Muscle of leg (tissue), 11 donors: Measurements from ENCODE around the gene AFF4. TPM values are rescaled to one million over a fixed set of nuclear protein-coding genes. Genes with fewer than 3 reads are reported as not detected.
"Not testable (repeated sequence)": the region's sequence is repeated elsewhere in the genome, so short reads cannot be mapped to it uniquely, and the experiment has no call there.

Experiments
- DNase-seq: peaks from one replicate; pipeline ENCODE4 v3.0.0; 2013
- H3K27ac ChIP-seq: one replicate; pipeline ENCODE4 v1.5.1; 2013; ENCODE audit warnings: mild to moderate bottlenecking, low read length, control low read depth
- H3K27me3 ChIP-seq: one replicate; pipeline ENCODE4 v1.6.1; 2013; ENCODE audit warnings: low read length; ENCODE audit not compliant: control insufficient read depth, insufficient read depth
- H3K36me3 ChIP-seq: one replicate; pipeline ENCODE4 v1.6.1; 2013; ENCODE audit warnings: low read length; ENCODE audit not compliant: control insufficient read depth, insufficient read depth
- H3K4me1 ChIP-seq: one replicate; pipeline ENCODE4 v1.6.1; 2013; ENCODE audit warnings: low read length; ENCODE audit not compliant: control insufficient read depth, insufficient read depth
- H3K4me3 ChIP-seq: one replicate; pipeline ENCODE4 v1.5.1; 2013; ENCODE audit warnings: low read length, control low read depth
- H3K9me3 ChIP-seq: replicated peaks from 2 replicates; pipeline ENCODE4 v1.6.1; 2013; ENCODE audit warnings: low read depth, low read length; ENCODE audit not compliant: control insufficient read depth
- WGBS: methylation state at CpG from one replicate; pipeline ENCODE4 v1.1.5; 2013; ENCODE audit warnings: missing lambda C conversion rate; ENCODE audit not compliant: insufficient coverage; 5-methylcytosine and 5-hydroxymethylcytosine counted together
- polyA plus RNA-seq, 8 donors: library from polyadenylated mRNA; unstranded; fragments of 120-200 nt; gene quantifications; one replicate each; pipeline versions ENCODE4 v1.2.1 to v1.2.3, GENCODE V29; 2013; ENCODE audit warnings: inconsistent platforms in 1 of 8, low replicate concordance in 1 of 8; ENCODE audit not compliant: insufficient read length in 8 of 8, insufficient read depth in 1 of 8
- total RNA-seq: library from RNA; stranded (reverse); fragments of 120-200 nt; gene quantifications from one replicate; pipeline ENCODE4 v1.2.4, GENCODE V29; 2013

The AFF4 gene
- total and polyA plus RNA-seq, 9 donors = 25.5 to 51.8 (median 38.7) TPM

GRCh38 chr5:132956166-132956799, 7.2 kb downstream of the AFF4 start:
- not testable (repeated sequence) for H3K9me3 ChIP-seq, H3K4me3 ChIP-seq, H3K4me1 ChIP-seq, H3K27me3 ChIP-seq, H3K27ac ChIP-seq, DNase-seq
- WGBS = 83% methylated on average over 1 of the region's 6 CpGs
- H3K36me3 ChIP-seq = peaks cover 11% of the 10 kb centered on the region

- peaks cover 3% of the 10 kb centered on the region for H3K9me3 ChIP-seq
- H3K4me1 ChIP-seq = peaks cover 3% of the 10 kb centered on the region
- 84% methylated on average over 6 of the region's 6 CpGs for whole genome bisulfite sequencing
- H3K36me3 ChIP-seq = peaks cover 11% of the 10 kb centered on the region
- DNase-seq = no peak
- no peaks in the 10 kb centered on the region for H3K27me3 ChIP-seq
- H3K4me3 ChIP-seq = no peak overlapping the region
- no peak overlapping the region for H3K27ac ChIP-seq
These were observed 9.7 kb downstream of the AFF4 start for GRCh38 chr5:132953710-132954109.

GRCh38 chr5:132952829-132953228, 10.6 kb downstream of the AFF4 start:
- Histone ChIP-seq H3K27me3 (no peaks in the 10 kb centered on the region), H3K27ac (no peak overlapping the region), H3K4me1 (peaks cover 3% of the 10 kb centered on the region), H3K4me3 (no peak overlapping the region), H3K9me3 (peaks cover 3% of the 10 kb centered on the region), H3K36me3 (peaks cover 11% of the 10 kb centered on the region)
- no peak for DNase-seq
- 88% methylated on average over 2 of the region's 2 CpGs for whole genome bisulfite sequencing

- H3K4me3 ChIP-seq = no peak overlapping the region
- H3K36me3 ChIP-seq = peaks cover 11% of the 10 kb centered on the region
- peaks cover 3% of the 10 kb centered on the region for H3K9me3 ChIP-seq
- H3K27ac ChIP-seq = no peak overlapping the region
- DNase-seq = no peak
- no peaks in the 10 kb centered on the region for H3K27me3 ChIP-seq
- H3K4me1 ChIP-seq = peaks cover 3% of the 10 kb centered on the region
- WGBS = 57% methylated on average over 2 of the region's 2 CpGs
These were observed 11.5 kb downstream of the AFF4 start for GRCh38 chr5:132951897-132952296.

GRCh38 chr5:132949136-132949535, 14.3 kb downstream of the AFF4 start:
- no peak overlapping the region for H3K4me3 ChIP-seq
- no peaks in the 10 kb centered on the region for H3K9me3 ChIP-seq
- DNase-seq = peak; percentile 45
- H3K27me3 ChIP-seq = no peaks in the 10 kb centered on the region
- H3K36me3 ChIP-seq = peaks cover 3% of the 10 kb centered on the region
- 81% methylated on average over 2 of the region's 2 CpGs for WGBS
- no peak overlapping the region for H3K27ac ChIP-seq
- peaks cover 3% of the 10 kb centered on the region for H3K4me1 ChIP-seq

- H3K4me1 ChIP-seq = peaks cover 3% of the 10 kb centered on the region
- H3K9me3 ChIP-seq = no peaks in the 10 kb centered on the region
- WGBS = no CpG with 5 or more reads among the region's 2 CpGs
- no peak overlapping the region for H3K4me3 ChIP-seq
- DNase-seq = no peak
- no peak overlapping the region for H3K27ac ChIP-seq
- peaks cover 5% of the 10 kb centered on the region for H3K36me3 ChIP-seq
- no peaks in the 10 kb centered on the region for H3K27me3 ChIP-seq
These were observed 15.8 kb downstream of the AFF4 start for GRCh38 chr5:132947671-132948070.

GRCh38 chr5:132945315-132945714, 18.1 kb downstream of the AFF4 start:
- H3K27ac ChIP-seq, H3K4me1 ChIP-seq, H3K9me3 ChIP-seq, H3K4me3 ChIP-seq, DNase-seq, H3K36me3 ChIP-seq, H3K27me3 ChIP-seq: not testable (repeated sequence)
- no CpG with 5 or more reads among the region's 4 CpGs for WGBS

GRCh38 chr5:132943362-132944022, 19.9 kb downstream of the AFF4 start:
- no peak overlapping the region for H3K4me3 ChIP-seq
- DNase-seq = no peak
- WGBS = 75% methylated on average over 3 of the region's 3 CpGs
- no peaks in the 10 kb centered on the region for H3K27me3 ChIP-seq
- no peak overlapping the region for H3K27ac ChIP-seq
- H3K9me3 ChIP-seq = no peaks in the 10 kb centered on the region
- H3K36me3 ChIP-seq = peaks cover 7% of the 10 kb centered on the region
- H3K4me1 ChIP-seq = no peaks in the 10 kb centered on the region

GRCh38 chr5:132941331-132941730, 22.1 kb downstream of the AFF4 start:
- Histone ChIP-seq H3K4me1 (no peaks in the 10 kb centered on the region), H3K27ac (no peak overlapping the region), H3K36me3 (peaks cover 10% of the 10 kb centered on the region), H3K4me3 (no peak overlapping the region), H3K9me3 (no peaks in the 10 kb centered on the region), H3K27me3 (no peaks in the 10 kb centered on the region)
- 100% methylated on average over 2 of the region's 5 CpGs for WGBS
- no peak for DNase-seq

- WGBS = no CpG with 5 or more reads among the region's 2 CpGs
- H3K9me3 ChIP-seq = no peaks in the 10 kb centered on the region
- H3K4me3 ChIP-seq = no peak overlapping the region
- no peaks in the 10 kb centered on the region for H3K4me1 ChIP-seq
- DNase-seq = no peak
- no peak overlapping the region for H3K27ac ChIP-seq
- H3K36me3 ChIP-seq = peaks cover 32% of the 10 kb centered on the region
- H3K27me3 ChIP-seq = no peaks in the 10 kb centered on the region
These were observed 35.4 kb downstream of the AFF4 start for GRCh38 chr5:132928062-132928407.
